Stimulated activated CD4-positive, alpha-beta T cell treated with anti-CD3 and anti-CD28 coated beads, Interleukin-2, amount 100 ng/mL, for 48 hours (primary cell): ENCODE measurements around the gene PRKCE.
"Not testable (repeated sequence)": the region's sequence is repeated elsewhere in the genome, so short reads cannot be mapped to it uniquely, and the experiment has no call there.

Experiments
- DNase-seq, 2 donors: peaks; one replicate each; pipeline ENCODE4 v3.0.0-alpha.2; 2020

The PRKCE gene

DNA sequence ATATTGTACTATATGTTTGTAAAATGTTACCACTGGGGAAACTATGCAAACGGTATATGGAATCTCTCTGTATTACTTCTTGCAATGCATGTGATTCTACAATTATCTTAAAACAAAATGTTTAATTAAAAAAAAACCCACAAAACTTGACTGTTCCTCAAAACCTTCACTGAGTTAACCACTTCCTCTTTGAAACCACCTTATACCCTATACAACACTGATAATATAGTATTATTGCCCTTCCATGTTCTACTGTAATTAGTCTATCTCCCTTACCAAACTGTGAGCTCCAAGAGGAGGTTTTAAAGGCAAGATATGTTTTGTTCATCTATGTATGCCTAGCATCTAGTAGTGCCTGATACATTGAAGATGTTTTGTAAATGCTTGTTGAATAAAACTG, 572.0 kb downstream of the PRKCE start:
- DNase-seq = not testable (repeated sequence)

GRCh38 chr2:46225150-46225625, 573.7 kb downstream of the PRKCE start:
- DNase-seq = no peak

DNA sequence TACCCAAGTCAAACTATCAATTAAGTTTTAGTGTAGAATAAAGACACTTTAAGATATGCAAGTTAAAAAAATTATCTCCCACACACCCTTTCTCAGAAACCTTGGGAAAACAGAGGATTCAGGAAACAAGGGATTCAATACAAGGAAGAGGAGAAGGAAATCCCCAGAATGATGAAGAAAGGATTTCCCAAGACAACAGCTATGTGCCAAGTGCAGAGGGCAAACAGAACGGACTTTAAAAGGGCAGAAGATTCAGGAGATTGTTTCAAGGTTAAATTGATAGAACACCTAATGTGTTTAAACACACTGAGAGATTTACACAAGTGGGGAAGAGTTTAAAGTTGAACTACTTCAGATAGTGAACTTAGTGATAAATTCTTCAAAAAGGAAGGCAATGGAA, 574.3 kb downstream of the PRKCE start:
- DNase-seq = no peak

DNA sequence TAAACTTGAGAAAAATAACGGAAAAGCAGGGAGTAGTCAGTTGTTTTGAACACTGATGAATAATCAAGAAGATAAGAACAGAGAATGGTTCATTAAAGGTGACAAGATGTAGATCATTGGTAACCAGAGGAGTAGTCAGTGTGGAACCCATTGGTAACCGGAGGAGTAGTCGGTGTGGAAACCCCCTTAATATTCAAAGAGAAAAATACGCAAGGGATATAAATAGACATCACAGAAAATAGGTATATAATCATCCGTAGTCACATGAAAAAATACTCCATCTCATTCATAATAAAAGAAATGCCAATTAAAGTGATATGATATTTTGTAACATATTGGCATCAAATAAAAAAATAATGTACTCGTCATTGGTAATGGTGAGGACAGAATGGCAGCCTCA, 575.1 kb downstream of the PRKCE start:
- no peak for DNase-seq

GRCh38 chr2:46227022-46227421, 575.5 kb downstream of the PRKCE start:
- DNase-seq = no peak

DNA sequence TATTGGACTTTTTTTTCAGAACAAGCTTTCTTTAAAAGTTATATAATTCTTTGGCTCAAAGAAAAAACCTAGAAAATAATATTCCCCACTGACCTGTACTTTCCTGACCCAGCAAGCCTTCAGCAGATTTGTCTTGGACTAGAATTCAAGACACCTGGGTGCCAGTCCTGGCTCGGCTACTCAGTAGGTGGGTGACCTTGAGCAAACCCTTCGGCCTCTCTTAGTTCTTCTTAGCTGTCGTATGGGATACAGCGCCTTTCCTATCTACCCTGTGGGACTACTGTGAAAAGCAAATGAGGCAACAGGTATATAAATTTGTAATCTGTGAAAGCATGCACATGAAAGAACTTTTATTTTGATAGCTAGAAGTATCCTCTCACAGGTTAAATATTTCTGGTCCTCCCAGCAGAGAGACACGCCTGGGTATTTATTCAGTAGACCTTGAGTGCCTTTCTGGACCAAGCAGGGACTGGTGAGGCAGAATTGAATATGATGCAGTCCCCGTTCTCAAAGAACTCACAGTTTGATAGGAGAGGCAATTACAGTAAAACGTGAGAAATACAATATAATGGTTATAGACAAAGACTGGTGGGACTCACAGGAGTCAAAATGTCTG, 576.3 kb downstream of the PRKCE start:
- no peak for DNase-seq

- no peak for DNase-seq
Measured at GRCh38 chr2:46229134-46230063, 577.9 kb downstream of the PRKCE start.

- DNase-seq = no peak
Measured at GRCh38 chr2:46230115-46230571, 578.7 kb downstream of the PRKCE start.

- no peak for DNase-seq
Measured at GRCh38 chr2:46230677-46231425, 579.4 kb downstream of the PRKCE start.

- no peak for DNase-seq
Measured at GRCh38 chr2:46231721-46232120, 580.2 kb downstream of the PRKCE start.

- no peak for DNase-seq
Measured at GRCh38 chr2:46232860-46233259, 581.4 kb downstream of the PRKCE start.

- DNase-seq = no peak
Measured at GRCh38 chr2:46236006-46236875, 584.8 kb downstream of the PRKCE start.

- no peak for DNase-seq
Measured at GRCh38 chr2:46236876-46237859, 585.7 kb downstream of the PRKCE start.
